Measurements from ENCODE around the gene DPH3. TPM values are rescaled to one million over a fixed set of nuclear protein-coding genes. Genes with fewer than 3 reads are reported as not detected.

Gene DPH3
- total and polyA plus RNA-seq, 2 experiments from 2014 or later = 15.3 to 84.3 TPM

GRCh38 chr3:16240229-16241023 lies 24.3 kb downstream of the DPH3 start (continued):
- TF ChIP-seq ZNF462 (CRISPR knock-in tag; IDR thresholded peaks at IDR 0.05) (no peak), ETS1 (IDR thresholded peaks at IDR 0.05) (no peak), POLR2AphosphoS5 (IDR thresholded peaks at IDR 0.05; ENCODE audit: low read depth) (no peak), CREB1 (CRISPR knock-in tag; IDR thresholded peaks at IDR 0.05; ENCODE audit: low read depth) (no peak), NANOG (IDR thresholded peaks at IDR 0.05; ENCODE audit: borderline replicate concordance) (no peak), EZH2 (IDR thresholded peaks at IDR 0.05; ENCODE audit: low read depth, unreplicated experiment) (no peak), ZNF331 (CRISPR knock-in tag; IDR thresholded peaks at IDR 0.05; ENCODE audit: low read depth) (no peak), JUNB (IDR thresholded peaks at IDR 0.05; ENCODE audit: unreplicated experiment) (no peak)
- TF ChIP-seq, protein P1, sequence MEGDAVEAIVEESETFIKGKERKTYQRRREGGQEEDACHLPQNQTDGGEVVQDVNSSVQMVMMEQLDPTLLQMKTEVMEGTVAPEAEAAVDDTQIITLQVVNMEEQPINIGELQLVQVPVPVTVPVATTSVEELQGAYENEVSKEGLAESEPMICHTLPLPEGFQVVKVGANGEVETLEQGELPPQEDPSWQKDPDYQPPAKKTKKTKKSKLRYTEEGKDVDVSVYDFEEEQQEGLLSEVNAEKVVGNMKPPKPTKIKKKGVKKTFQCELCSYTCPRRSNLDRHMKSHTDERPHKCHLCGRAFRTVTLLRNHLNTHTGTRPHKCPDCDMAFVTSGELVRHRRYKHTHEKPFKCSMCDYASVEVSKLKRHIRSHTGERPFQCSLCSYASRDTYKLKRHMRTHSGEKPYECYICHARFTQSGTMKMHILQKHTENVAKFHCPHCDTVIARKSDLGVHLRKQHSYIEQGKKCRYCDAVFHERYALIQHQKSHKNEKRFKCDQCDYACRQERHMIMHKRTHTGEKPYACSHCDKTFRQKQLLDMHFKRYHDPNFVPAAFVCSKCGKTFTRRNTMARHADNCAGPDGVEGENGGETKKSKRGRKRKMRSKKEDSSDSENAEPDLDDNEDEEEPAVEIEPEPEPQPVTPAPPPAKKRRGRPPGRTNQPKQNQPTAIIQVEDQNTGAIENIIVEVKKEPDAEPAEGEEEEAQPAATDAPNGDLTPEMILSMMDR (conservative IDR thresholded peaks at IDR 0.05; ENCODE audit: low read depth in 2 of 2) = no peak
